Measurements from ENCODE around the gene ANO2. TPM values are rescaled to one million over a fixed set of nuclear protein-coding genes. Genes with fewer than 3 reads are reported as not detected.

Gene ANO2
- total RNA-seq: not detected

DNA sequence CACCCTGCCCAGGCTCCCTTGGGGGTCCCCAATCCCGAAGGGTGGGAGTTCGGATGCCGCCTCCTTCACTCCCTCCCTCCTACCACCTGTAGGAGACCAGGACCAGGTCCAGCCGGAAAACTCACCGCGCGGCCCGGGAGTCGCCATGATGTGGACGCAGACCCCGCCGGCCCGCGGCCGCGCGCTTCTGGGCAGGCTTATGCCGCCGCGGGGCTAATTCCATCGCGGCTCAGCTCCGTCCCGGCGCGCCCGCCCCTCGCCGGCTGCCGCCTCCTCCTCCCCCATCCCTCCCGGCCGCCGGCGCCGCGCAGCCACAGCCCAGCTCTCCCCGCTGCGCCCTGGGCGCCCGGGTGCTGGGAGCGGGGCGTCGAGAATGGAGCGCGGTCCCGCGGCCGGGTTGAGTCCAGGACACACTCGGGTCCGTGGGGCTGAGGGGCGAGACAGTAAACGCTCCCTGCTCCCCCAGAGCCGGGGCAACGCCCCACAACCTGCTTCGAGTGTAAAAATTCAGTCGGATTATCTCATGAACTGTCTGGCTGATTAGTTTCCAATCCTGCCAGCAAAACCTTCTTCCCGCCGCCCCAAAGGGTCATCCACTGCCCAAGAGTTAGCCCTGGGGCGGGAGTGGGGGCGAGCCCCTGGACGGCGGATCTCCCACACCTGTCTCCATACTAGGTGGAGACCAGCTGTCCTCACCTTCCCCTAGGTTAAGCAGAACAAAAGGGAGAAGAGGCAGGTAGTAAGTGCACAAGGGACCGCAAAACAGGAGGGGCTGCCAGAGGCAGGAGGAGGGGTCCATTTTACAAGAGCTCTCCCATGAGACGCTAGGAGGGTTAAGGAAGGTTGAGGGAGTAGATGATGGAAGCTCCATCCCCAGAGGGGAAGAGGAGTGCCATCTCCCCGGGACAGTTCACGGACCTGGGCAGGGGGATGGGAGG is at the start of gene ANO2:
Gene ANO2, minus strand, starts transcription at position 189 of the 938 bp plus-strand sequence. Its CDS starts 42 bp downstream, at position 147.
- no peak for DNase-seq
- H3K4me1 Mint-ChIP-seq (ENCODE audit: low read depth): peaks cover 2% of the 10 kb centered on the region
- POLR2A ChIA-PET: interaction anchor here (0.5 kb wide), 1 partner anchor 815 kb away, joined by 3 read pairs; no protein-coding TSS in a partner anchor
- CTCF ChIA-PET: no interaction called here
- no peaks in the 10 kb centered on the region for H3K36me3 Mint-ChIP-seq (ENCODE audit: low read depth)
- TF ChIP-seq, protein P1, sequence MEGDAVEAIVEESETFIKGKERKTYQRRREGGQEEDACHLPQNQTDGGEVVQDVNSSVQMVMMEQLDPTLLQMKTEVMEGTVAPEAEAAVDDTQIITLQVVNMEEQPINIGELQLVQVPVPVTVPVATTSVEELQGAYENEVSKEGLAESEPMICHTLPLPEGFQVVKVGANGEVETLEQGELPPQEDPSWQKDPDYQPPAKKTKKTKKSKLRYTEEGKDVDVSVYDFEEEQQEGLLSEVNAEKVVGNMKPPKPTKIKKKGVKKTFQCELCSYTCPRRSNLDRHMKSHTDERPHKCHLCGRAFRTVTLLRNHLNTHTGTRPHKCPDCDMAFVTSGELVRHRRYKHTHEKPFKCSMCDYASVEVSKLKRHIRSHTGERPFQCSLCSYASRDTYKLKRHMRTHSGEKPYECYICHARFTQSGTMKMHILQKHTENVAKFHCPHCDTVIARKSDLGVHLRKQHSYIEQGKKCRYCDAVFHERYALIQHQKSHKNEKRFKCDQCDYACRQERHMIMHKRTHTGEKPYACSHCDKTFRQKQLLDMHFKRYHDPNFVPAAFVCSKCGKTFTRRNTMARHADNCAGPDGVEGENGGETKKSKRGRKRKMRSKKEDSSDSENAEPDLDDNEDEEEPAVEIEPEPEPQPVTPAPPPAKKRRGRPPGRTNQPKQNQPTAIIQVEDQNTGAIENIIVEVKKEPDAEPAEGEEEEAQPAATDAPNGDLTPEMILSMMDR (IDR thresholded peaks at IDR 0.05): no peak
- no peak within 1 kb of the TSS for H3K4me3 Mint-ChIP-seq
- H3K9me3 Mint-ChIP-seq: no peaks in the 10 kb centered on the region
- H3K27me3 Mint-ChIP-seq: peaks cover 57% of the 10 kb centered on the region
- H3K27ac Mint-ChIP-seq: no peak within 1 kb of the TSS
- intact Hi-C loops (cut with micrococcal nuclease): no loop called here
- no peak for ATAC-seq

DNA sequence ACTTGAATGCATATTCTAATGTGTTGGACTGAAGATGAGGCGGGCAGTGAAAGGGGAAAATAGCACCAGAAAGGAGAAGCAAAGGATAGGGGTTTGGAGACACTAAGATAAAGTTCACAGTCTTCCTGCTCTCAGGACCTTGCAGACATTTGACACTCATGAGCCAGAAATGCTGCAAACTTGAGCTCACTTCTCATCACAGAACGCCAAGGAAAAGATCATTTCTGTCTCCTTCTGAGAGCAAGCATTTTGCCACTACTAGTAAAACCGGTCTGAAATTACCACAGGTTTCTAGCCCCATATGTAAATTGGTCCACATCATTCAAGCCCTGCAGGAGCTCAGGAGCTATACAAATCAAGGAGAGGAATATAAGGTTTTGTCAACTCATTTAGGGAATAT is 44.6 kb upstream of the ANO2 start:
- DNase-seq: no peak

DNA sequence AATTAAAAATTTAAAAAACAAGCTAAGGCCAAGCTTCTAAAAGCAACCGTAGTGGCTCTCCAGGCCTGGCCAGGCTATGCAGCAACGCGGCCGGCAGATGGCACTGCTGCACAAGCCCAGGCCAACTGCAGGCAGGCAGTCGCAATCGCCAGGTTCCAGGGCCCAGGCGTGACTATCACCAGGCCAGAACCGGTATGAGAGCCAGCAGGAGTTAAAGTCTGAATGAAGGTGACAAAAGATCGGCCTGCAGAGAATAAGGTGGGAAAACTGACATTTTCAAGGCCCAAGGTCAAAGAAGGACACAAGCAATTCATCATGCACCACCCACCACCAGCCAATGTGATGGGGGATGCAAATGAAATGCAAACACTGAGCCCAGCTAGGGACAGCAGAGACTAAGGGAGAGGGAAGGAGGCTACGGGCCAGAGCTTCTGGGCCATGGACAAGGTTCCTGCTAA is 43.6 kb upstream of the ANO2 start:
- CTCF ChIA-PET: interaction anchor here (0.6 to 10.9 kb wide), 44 partner anchors 9 to 711 kb away, joined by 3 to 274 read pairs (median 4); no protein-coding TSS in a partner anchor
- H3K27me3 Mint-ChIP-seq: no peaks in the 10 kb centered on the region
- intact Hi-C loops (cut with micrococcal nuclease): loop anchor here (2.0 kb wide), 1 partner anchor 50 kb away; no protein-coding TSS in a partner anchor
- ATAC-seq: peak; percentile 93
- no peaks in the 10 kb centered on the region for H3K36me3 Mint-ChIP-seq (ENCODE audit: low read depth)
- DNase-seq: peak; percentile 83
- no peaks in the 10 kb centered on the region for H3K9me3 Mint-ChIP-seq
- POLR2A ChIA-PET: interaction anchor here (0.5 kb wide), 1 partner anchor 29 kb away, joined by 4 read pairs; no protein-coding TSS in a partner anchor
- no peak overlapping the region for H3K4me3 Mint-ChIP-seq
- TF ChIP-seq, protein P1 (IDR thresholded peaks at IDR 0.05): peak; percentile 97
- H3K27ac Mint-ChIP-seq: no peak overlapping the region
- no peaks in the 10 kb centered on the region for H3K4me1 Mint-ChIP-seq (ENCODE audit: low read depth)

More for the DNA sequence above, 44.6 kb upstream of the ANO2 start:
- H3K27me3 Mint-ChIP-seq: no peaks in the 10 kb centered on the region
- H3K36me3 Mint-ChIP-seq (ENCODE audit: low read depth): no peaks in the 10 kb centered on the region
- no peak for ATAC-seq
- H3K4me1 Mint-ChIP-seq (ENCODE audit: low read depth): no peaks in the 10 kb centered on the region
- no peaks in the 10 kb centered on the region for H3K9me3 Mint-ChIP-seq
- intact Hi-C loops (cut with micrococcal nuclease): loop anchor here (2.0 to 10.0 kb wide), 2 partner anchors 49 to 295 kb away; no protein-coding TSS in a partner anchor
- POLR2A ChIA-PET: interaction anchor here (0.8 kb wide), 1 partner anchor 25 kb away, joined by 3 read pairs; no protein-coding TSS in a partner anchor
- H3K4me3 Mint-ChIP-seq: no peak overlapping the region
- CTCF ChIA-PET: interaction anchor here (0.6 to 10.9 kb wide), 20 partner anchors 8 to 297 kb away, joined by 3 to 274 read pairs (median 6); no protein-coding TSS in a partner anchor
- TF ChIP-seq, protein P1 (IDR thresholded peaks at IDR 0.05): no peak
- no peak overlapping the region for H3K27ac Mint-ChIP-seq

DNA sequence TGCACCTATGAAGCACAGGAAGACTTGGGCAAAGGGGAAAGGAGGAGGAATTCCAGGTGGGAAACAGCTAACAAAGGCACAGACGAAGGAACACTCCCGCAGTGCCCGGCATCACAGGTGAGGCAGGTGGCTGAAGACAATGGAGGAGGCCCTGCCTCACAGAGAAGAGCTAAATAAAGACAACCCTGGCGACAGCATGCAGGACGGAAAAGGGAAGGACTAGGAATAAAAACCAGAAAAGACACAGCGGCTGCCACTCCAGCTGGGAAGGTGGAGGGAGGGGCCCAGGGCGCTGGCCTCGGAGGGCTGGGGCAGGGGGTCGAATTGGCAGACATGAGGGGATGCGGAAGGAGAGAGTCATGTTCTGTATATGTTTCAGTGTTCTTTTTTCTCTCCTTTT is 43.0 kb upstream of the ANO2 start:
- TF ChIP-seq, protein P1 (IDR thresholded peaks at IDR 0.05): no peak
- DNase-seq (no peak), ATAC-seq (no peak)
- Mint-ChIP-seq H3K4me1 (ENCODE audit: low read depth) (no peaks in the 10 kb centered on the region), H3K27me3 (no peaks in the 10 kb centered on the region), H3K27ac (no peak overlapping the region), H3K36me3 (ENCODE audit: low read depth) (no peaks in the 10 kb centered on the region), H3K4me3 (no peak overlapping the region), H3K9me3 (no peaks in the 10 kb centered on the region)
- intact Hi-C loops (cut with micrococcal nuclease): loop anchor here (2.0 kb wide), 1 partner anchor 51 kb away; no protein-coding TSS in a partner anchor
- POLR2A ChIA-PET: interaction anchor here (0.5 kb wide), 1 partner anchor 30 kb away, joined by 4 read pairs; no protein-coding TSS in a partner anchor
- CTCF ChIA-PET: interaction anchor here (0.6 to 10.9 kb wide), 44 partner anchors 9 to 711 kb away, joined by 3 to 274 read pairs (median 4); no protein-coding TSS in a partner anchor

All from activated CD8-positive, alpha-beta T cell treated with anti-CD3 and anti-CD28 coated beads for 36 hours (primary cell).